ENCODE data around the gene MUC12. TPM values are rescaled to one million over a fixed set of nuclear protein-coding genes. Genes with fewer than 3 reads are reported as not detected.

Gene MUC12
- total and polyA plus RNA-seq, 9 of the 15 experiments (the other 6 are each of a cell fraction or from before 2014, with no cell fraction given) = 0.23 to 1.2 (median 0.79) TPM; not detected in 1

- H2AFZ ChIP-seq (ENCODE audit: low read depth, low read length) = no peak overlapping the region
- no peak overlapping the region for H3K4me3 ChIP-seq
- ChIA-PET POLR2A (no interaction called here), CTCF (ENCODE audit: low intra/inter-chr PET ratio) (no interaction called here)
- H3K27ac ChIP-seq (ENCODE audit: extremely low read depth, low read depth, low read length) = no peak overlapping the region
- BruUV-seq (replicated peaks) = no TSS peak
- ATAC-seq = no peak
- H3K4me1 ChIP-seq (replicated peaks in 1 of 2; ENCODE audit: control insufficient read depth in 2 of 2, insufficient read depth in 2 of 2, low read length in 2 of 2) = peaks cover 12 to 25% of the 10 kb centered on the region in 2 experiments; a peak in 4 of 5 replicates
- H3K9ac ChIP-seq (ENCODE audit: insufficient read depth in 1 of 2, low read depth in 2 of 2, low read length in 2 of 2) = no peak overlapping the region
- peaks cover 47 to 80% of the 10 kb centered on the region in 2 experiments for H3K27me3 ChIP-seq (ENCODE audit: control insufficient read depth in 2 of 2, insufficient read depth in 2 of 2, low read length in 2 of 2)
- peaks cover 10% of the 10 kb centered on the region for H3K9me1 ChIP-seq (ENCODE audit: control insufficient read depth, insufficient read depth, low read length)
- WGBS (ENCODE audit: insufficient coverage, low coverage, missing lambda C conversion rate) = 2% methylated on average over 3 of the region's 3 CpGs
- DNase-seq (ENCODE audit: extremely low read depth in 1 of 4, low spot score in 3 of 4) = no peak
- intact Hi-C loops (cut with micrococcal nuclease) (no loop called here), in situ Hi-C loops (cut with MboI) (no loop called here)
- no peak overlapping the region for H3K4me2 ChIP-seq (ENCODE audit: insufficient read depth, low read length)
- H3K9me3 ChIP-seq (replicated peaks; ENCODE audit: control insufficient read depth, insufficient read depth, low read depth, low read length) = no peaks in the 10 kb centered on the region
- H3K36me3 ChIP-seq (ENCODE audit: control insufficient read depth, insufficient read depth, low read length) = no peaks in the 10 kb centered on the region
- H4K20me1 ChIP-seq (replicated peaks; ENCODE audit: control insufficient read depth, insufficient read depth, low read length) = peaks cover 16% of the 10 kb centered on the region
- FAIRE-seq = no peak
- H3K79me2 ChIP-seq (ENCODE audit: control insufficient read depth, insufficient read depth, low read length) = no peaks in the 10 kb centered on the region
- TF ChIP-seq ZMIZ1 (IDR thresholded peaks at IDR 0.05; ENCODE audit: low read depth in 2 of 2, low read length in 2 of 2) (no peak), ATF3 (IDR thresholded peaks at IDR 0.05) (peak; percentile 46; the same call in 1 of the 2 replicates), ATF3 (CRISPR knock-in tag; conservative IDR thresholded peaks at IDR 0.05) (no peak), ZBTB2 (IDR thresholded peaks at IDR 0.05) (0 out of 2 replicates have a peak, but pooled peaks have one; percentile 34), NKRF (IDR thresholded peaks at IDR 0.05; ENCODE audit: borderline replicate concordance) (no peak), ARID3A (IDR thresholded peaks at IDR 0.05; ENCODE audit: borderline replicate concordance, low read depth, low read length) (no peak), PHTF2 (CRISPR knock-in tag; IDR thresholded peaks at IDR 0.05) (no peak), ZNF512 (tag; IDR thresholded peaks at IDR 0.05) (peak; percentile 95), CEBPG (CRISPR knock-in tag; IDR thresholded peaks at IDR 0.05) (0 out of 2 replicates have a peak, but pooled peaks have one; percentile 16), CEBPG (tag; conservative IDR thresholded peaks at IDR 0.05 in 1 of 2, IDR thresholded peaks at IDR 0.05 in 1 of 2) (no peak)
Measured at GRCh38 chr7:100962537-100962936, 6.8 kb upstream of the MUC12 start.

Data from K562 (cell line).